Stimulated activated CD4-positive, alpha-beta T cell treated with anti-CD3 and anti-CD28 coated beads, Interleukin-1b, Interleukin-23, amount 100 ng/mL, for 4 hours (primary cell): ENCODE measurements around the gene NDUFS8.

Source experiments
- DNase-seq, 2 donors: peaks; one replicate each; pipeline ENCODE4 v3.0.0-alpha.2; 2020; ENCODE audit warnings: low read depth in 2 of 2

NDUFS8 gene

GRCh38 chr11:68002938-68003845 lies 27.3 kb upstream of the NDUFS8 start:
- DNase-seq, result peak; percentile 34 to 41

GRCh38 chr11:68003846-68004550 lies 26.5 kb upstream of the NDUFS8 start, which contains the start of gene UNC93B1:
UNC93B1 (minus strand) TSS chr11:68004097; CDS start chr11:68004043, 54 bp downstream.
- peak; percentile 52 to 72 for DNase-seq

GRCh38 chr11:68004551-68005335 lies 25.7 kb upstream of the NDUFS8 start:
- DNase-seq, result no peak

GRCh38 chr11:68006606-68007166 lies 23.8 kb upstream of the NDUFS8 start:
- no peak for DNase-seq

GRCh38 chr11:68007498-68008380 lies 22.7 kb upstream of the NDUFS8 start:
- no peak for DNase-seq

- no peak for DNase-seq
These were observed 21.8 kb upstream of the NDUFS8 start for GRCh38 chr11:68008381-68009337.

GRCh38 chr11:68009391-68010089 lies 20.9 kb upstream of the NDUFS8 start:
- DNase-seq, result no peak

- DNase-seq, result no peak
These were observed 20.1 kb upstream of the NDUFS8 start, which contains the start of gene ALDH3B1 for GRCh38 chr11:68010090-68011041. ALDH3B1 (plus strand) TSS chr11:68010327; CDS start chr11:68015298, 4,971 bp downstream.

GRCh38 chr11:68011051-68011943 lies 19.2 kb upstream of the NDUFS8 start:
- DNase-seq, result no peak

- no peak for DNase-seq
These were observed 18.2 kb upstream of the NDUFS8 start for GRCh38 chr11:68012044-68012842.

- no peak for DNase-seq
These were observed 17.5 kb upstream of the NDUFS8 start for GRCh38 chr11:68012843-68013610.

- DNase-seq, result no peak
These were observed 16.8 kb upstream of the NDUFS8 start for GRCh38 chr11:68013611-68014156.

- DNase-seq, result no peak
These were observed 16.1 kb upstream of the NDUFS8 start for GRCh38 chr11:68014157-68014946.

GRCh38 chr11:68014947-68015447 lies 15.5 kb upstream of the NDUFS8 start:
- DNase-seq, result no peak
